Vagina (tissue), 2 donors: ENCODE data around the gene DNAJC4.

Source experiments
- POLR2A ChIP-seq, 2 donors: fragments of 450-650 bp; IDR thresholded peaks; one replicate each; pipeline ENCODE4 v1.6.1; 2017; ENCODE audit warnings: antibody characterized with exemption in 2 of 2, mild to moderate bottlenecking in 2 of 2, moderate library complexity in 2 of 2
- TF ChIP-seq, protein P1 (sequence below), 3 experiments: fragments of 450-650 bp in 2 of 3; fragments of 200-600 bp in 1 of 3; sonication (generic) in 1 of 3; IDR thresholded peaks; one replicate each; pipeline ENCODE4 v1.5.1; 2017 to 2019; ENCODE audit warnings: antibody characterized with exemption in 3 of 3, mild to moderate bottlenecking in 2 of 3, moderate library complexity in 2 of 3

GRCh38 chr11:64249563-64250414, 19.4 kb downstream of the DNAJC4 start:
- TF ChIP-seq, protein P1, sequence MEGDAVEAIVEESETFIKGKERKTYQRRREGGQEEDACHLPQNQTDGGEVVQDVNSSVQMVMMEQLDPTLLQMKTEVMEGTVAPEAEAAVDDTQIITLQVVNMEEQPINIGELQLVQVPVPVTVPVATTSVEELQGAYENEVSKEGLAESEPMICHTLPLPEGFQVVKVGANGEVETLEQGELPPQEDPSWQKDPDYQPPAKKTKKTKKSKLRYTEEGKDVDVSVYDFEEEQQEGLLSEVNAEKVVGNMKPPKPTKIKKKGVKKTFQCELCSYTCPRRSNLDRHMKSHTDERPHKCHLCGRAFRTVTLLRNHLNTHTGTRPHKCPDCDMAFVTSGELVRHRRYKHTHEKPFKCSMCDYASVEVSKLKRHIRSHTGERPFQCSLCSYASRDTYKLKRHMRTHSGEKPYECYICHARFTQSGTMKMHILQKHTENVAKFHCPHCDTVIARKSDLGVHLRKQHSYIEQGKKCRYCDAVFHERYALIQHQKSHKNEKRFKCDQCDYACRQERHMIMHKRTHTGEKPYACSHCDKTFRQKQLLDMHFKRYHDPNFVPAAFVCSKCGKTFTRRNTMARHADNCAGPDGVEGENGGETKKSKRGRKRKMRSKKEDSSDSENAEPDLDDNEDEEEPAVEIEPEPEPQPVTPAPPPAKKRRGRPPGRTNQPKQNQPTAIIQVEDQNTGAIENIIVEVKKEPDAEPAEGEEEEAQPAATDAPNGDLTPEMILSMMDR (IDR thresholded peaks at IDR 0.05), result no peak
- no peak for TF ChIP-seq POLR2A (IDR thresholded peaks at IDR 0.05)
